HepG2 (cell line): ENCODE results near the gene MLST8. TPM values are rescaled to one million over a fixed set of nuclear protein-coding genes. Genes with fewer than 3 reads are reported as not detected.

Experiments
- ATF1 ChIP-seq: IDR thresholded peaks from 2 replicates; pipeline ENCODE4 v1.6.1; 2016; ENCODE audit warnings: mild to moderate bottlenecking, control low read depth
- BORCS8-MEF2B ChIP-seq: sonication (generic); formaldehyde crosslinking; IDR thresholded peaks from 2 replicates; pipeline ENCODE4 v1.8.0; 2022; ENCODE audit warnings: mild to moderate bottlenecking, missing genetic modification reagents
- MAF1 ChIP-seq: sonication (generic); formaldehyde crosslinking; IDR thresholded peaks from 2 replicates; pipeline ENCODE4 v1.5.0; 2020; ENCODE audit warnings: missing genetic modification reagents, borderline replicate concordance
- MAZ ChIP-seq, 2 experiments: sonication (generic) in 1 of 2; formaldehyde crosslinking in 1 of 2; IDR thresholded peaks; 2 replicates each; pipeline versions ENCODE4 v1.5.0 to v1.6.1; 2012 to 2020; ENCODE audit warnings: low read depth in 2 of 2, mild to moderate bottlenecking in 2 of 2, borderline replicate concordance in 1 of 2, improper control_type of control experiment in 1 of 2, low read length in 1 of 2, missing genetic modification reagents in 1 of 2, moderate library complexity in 1 of 2
- MYC ChIP-seq: sonication (generic); formaldehyde crosslinking; IDR thresholded peaks from 2 replicates; pipeline ENCODE4 v1.9.0; 2021; ENCODE audit warnings: missing genetic modification reagents, borderline replicate concordance
- PAX8 ChIP-seq: sonication (generic); formaldehyde crosslinking; IDR thresholded peaks from 2 replicates; pipeline ENCODE4 v1.8.0; 2022; ENCODE audit warnings: mild to moderate bottlenecking, missing genetic modification reagents, borderline replicate concordance
- SPEN ChIP-seq: sonication (generic); formaldehyde crosslinking; IDR thresholded peaks from 2 replicates; pipeline ENCODE4 v1.5.1; 2020; ENCODE audit warnings: low read depth, mild to moderate bottlenecking, missing genetic modification reagents
- TAF15 ChIP-seq: fragments of 200-400 bp; formaldehyde crosslinking; IDR thresholded peaks from one replicate; pipeline ENCODE4 v1.6.1; 2018; ENCODE audit warnings: mild to moderate bottlenecking, low read depth, low read length; ENCODE audit not compliant: poor library complexity, severe bottlenecking
- ZFX ChIP-seq: sonication (generic); formaldehyde crosslinking; IDR thresholded peaks from 2 replicates; pipeline ENCODE4 v1.4.0; 2020; ENCODE audit warnings: mild to moderate bottlenecking, low read depth, missing genetic modification reagents, moderate library complexity
- ZFY ChIP-seq: sonication (generic); formaldehyde crosslinking; IDR thresholded peaks from 2 replicates; pipeline ENCODE4 v1.4.0; 2020; ENCODE audit warnings: missing genetic modification reagents
- ZMAT3 ChIP-seq: sonication (generic); formaldehyde crosslinking; conservative IDR thresholded peaks from 2 replicates; pipeline ENCODE4 v1.7.0; 2021; ENCODE audit warnings: missing genetic modification reagents
- ZNF720 ChIP-seq: sonication (generic); formaldehyde crosslinking; IDR thresholded peaks from 2 replicates; pipeline ENCODE4 v1.4.0; 2020; ENCODE audit warnings: missing genetic modification reagents
- ZNF883 ChIP-seq: sonication (generic); formaldehyde crosslinking; IDR thresholded peaks from 2 replicates; pipeline ENCODE4 v1.5.1; 2020; ENCODE audit warnings: mild to moderate bottlenecking, missing genetic modification reagents; ENCODE audit errors: not compliant biosample characterization
- polyA plus RNA-seq, 8 experiments: library from polyadenylated mRNA; depleted of rRNA in 3 of 8; stranded (reverse) in 7 of 8; unstranded in 1 of 8; fragments of >200 nt; fragmentation: Illumina TruSeq in 4 of 8; extraction: Trizol in 4 of 8; gene quantifications; 2 replicates each; pipeline versions ENCODE4 v1.2.1 to v1.2.3, GENCODE V29; 2011 to 2016; ENCODE audit warnings: low read depth in 4 of 8, missing spikeins in 1 of 8, mixed read lengths in 1 of 8; ENCODE audit not compliant: insufficient read depth in 1 of 8
- total RNA-seq, 5 experiments: library from RNA; depleted of rRNA; stranded (reverse); fragments of >200 nt; fragmentation: Illumina TruSeq; extraction: Trizol; gene quantifications; 2 replicates each; pipeline ENCODE4 v1.2.3, GENCODE V29; 2016; ENCODE audit warnings: low read depth in 1 of 5
- TF ChIP-seq, protein P1 (sequence below): sonication (generic); formaldehyde crosslinking; IDR thresholded peaks from 2 replicates; pipeline ENCODE4 v1.5.0; 2020; ENCODE audit warnings: mild to moderate bottlenecking, missing genetic modification reagents
- TF ChIP-seq, protein P2 (sequence below): sonication (generic); formaldehyde crosslinking; IDR thresholded peaks from 2 replicates; pipeline ENCODE4 v1.4.0; 2020; ENCODE audit warnings: mild to moderate bottlenecking, missing genetic modification reagents
- TF ChIP-seq, protein P3 (sequence below): sonication (generic); formaldehyde crosslinking; conservative IDR thresholded peaks from 2 replicates; pipeline ENCODE4 v1.8.1; 2023; ENCODE audit warnings: missing genetic modification reagents
- TF ChIP-seq, protein P4 (sequence below): sonication (generic); formaldehyde crosslinking; IDR thresholded peaks from 2 replicates; pipeline ENCODE4 v1.5.1; 2020; ENCODE audit warnings: mild to moderate bottlenecking, moderate library complexity, missing genetic modification reagents
- TF ChIP-seq, protein P5 (sequence below): sonication (generic); formaldehyde crosslinking; IDR thresholded peaks from 2 replicates; pipeline ENCODE4 v1.9.0; 2022; ENCODE audit warnings: missing genetic modification reagents, mild to moderate bottlenecking, borderline replicate concordance

The MLST8 gene
- total and polyA plus RNA-seq, 2 of the 13 experiments (the other 11 are each of a cell fraction or from before 2014, with no cell fraction given), result 30.8 to 72.7 TPM

DNA sequence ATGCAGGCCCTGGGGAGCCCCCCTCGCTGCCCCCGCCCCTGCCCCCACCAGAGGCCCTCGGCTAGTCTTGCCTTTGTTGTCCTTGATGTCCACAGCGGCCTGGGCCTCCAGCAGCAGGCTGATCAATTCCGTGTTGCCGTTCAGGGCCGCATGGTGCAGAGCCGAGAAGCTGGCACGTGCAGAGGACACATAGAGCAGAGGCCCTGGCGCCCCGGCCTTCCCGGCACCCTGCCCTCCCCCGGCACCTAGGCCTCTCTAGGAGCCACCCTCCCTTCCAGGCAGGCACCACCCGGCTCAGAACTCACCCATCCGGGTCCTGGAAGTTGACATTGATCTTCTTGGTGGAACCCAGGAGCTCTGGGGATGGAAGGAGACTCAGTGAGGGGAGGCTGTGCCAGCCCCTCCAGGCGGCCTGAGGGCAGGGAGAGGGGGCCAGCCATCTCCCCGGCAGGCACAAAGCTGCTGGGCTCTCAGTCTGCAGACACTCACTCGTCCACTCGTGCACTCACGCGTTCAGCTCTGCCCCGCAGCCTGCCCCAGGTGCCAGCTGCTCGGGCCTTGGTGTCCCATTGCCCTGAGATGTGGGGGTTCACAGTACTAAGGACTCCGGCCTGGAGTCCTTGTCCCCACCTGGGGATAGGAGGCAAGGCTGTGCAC, 15.1 kb upstream of the MLST8 start (continued):
- TF ChIP-seq TAF15 (no peak), MYC (CRISPR knock-in tag) (peak; percentile 67; the same call in 1 of the 2 replicates), ZMAT3 (0 out of 2 replicates have a peak, but pooled peaks have one; percentile 29), ZNF720 (no peak), PAX8 (CRISPR knock-in tag) (peak; percentile 49; the same call in 1 of the 2 replicates), ZNF883 (CRISPR knock-in tag) (peak; percentile 11), MAZ (IDR thresholded peaks at IDR 0.05; ENCODE audit: borderline replicate concordance, low read depth, low read length) (0 out of 2 replicates have a peak, but pooled peaks have one; percentile 4), MAZ (CRISPR knock-in tag; IDR thresholded peaks at IDR 0.05; ENCODE audit: low read depth) (no peak), ATF1 (CRISPR knock-in tag) (no peak), BORCS8-MEF2B (CRISPR knock-in tag) (peak; percentile 80), MAF1 (CRISPR knock-in tag) (no peak), SPEN (peak; percentile 61; the same call in 1 of the 2 replicates), ZFX (CRISPR knock-in tag) (peak; percentile 92), ZFY (CRISPR knock-in tag) (peak; percentile 84)
- TF ChIP-seq, protein P1, sequence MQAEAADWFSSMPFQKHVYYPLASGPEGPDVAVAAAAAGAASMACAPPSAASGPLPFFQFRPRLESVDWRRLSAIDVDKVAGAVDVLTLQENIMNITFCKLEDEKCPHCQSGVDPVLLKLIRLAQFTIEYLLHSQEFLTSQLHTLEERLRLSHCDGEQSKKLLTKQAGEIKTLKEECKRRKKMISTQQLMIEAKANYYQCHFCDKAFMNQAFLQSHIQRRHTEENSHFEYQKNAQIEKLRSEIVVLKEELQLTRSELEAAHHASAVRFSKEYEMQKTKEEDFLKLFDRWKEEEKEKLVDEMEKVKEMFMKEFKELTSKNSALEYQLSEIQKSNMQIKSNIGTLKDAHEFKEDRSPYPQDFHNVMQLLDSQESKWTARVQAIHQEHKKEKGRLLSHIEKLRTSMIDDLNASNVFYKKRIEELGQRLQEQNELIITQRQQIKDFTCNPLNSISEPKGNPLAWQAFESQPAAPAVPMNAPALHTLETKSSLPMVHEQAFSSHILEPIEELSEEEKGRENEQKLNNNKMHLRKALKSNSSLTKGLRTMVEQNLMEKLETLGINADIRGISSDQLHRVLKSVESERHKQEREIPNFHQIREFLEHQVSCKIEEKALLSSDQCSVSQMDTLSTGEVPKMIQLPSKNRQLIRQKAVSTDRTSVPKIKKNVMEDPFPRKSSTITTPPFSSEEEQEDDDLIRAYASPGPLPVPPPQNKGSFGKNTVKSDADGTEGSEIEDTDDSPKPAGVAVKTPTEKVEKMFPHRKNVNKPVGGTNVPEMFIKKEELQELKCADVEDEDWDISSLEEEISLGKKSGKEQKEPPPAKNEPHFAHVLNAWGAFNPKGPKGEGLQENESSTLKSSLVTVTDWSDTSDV (CRISPR knock-in tag), result 0 out of 2 replicates have a peak, but pooled peaks have one; percentile 18
- TF ChIP-seq, protein P2, sequence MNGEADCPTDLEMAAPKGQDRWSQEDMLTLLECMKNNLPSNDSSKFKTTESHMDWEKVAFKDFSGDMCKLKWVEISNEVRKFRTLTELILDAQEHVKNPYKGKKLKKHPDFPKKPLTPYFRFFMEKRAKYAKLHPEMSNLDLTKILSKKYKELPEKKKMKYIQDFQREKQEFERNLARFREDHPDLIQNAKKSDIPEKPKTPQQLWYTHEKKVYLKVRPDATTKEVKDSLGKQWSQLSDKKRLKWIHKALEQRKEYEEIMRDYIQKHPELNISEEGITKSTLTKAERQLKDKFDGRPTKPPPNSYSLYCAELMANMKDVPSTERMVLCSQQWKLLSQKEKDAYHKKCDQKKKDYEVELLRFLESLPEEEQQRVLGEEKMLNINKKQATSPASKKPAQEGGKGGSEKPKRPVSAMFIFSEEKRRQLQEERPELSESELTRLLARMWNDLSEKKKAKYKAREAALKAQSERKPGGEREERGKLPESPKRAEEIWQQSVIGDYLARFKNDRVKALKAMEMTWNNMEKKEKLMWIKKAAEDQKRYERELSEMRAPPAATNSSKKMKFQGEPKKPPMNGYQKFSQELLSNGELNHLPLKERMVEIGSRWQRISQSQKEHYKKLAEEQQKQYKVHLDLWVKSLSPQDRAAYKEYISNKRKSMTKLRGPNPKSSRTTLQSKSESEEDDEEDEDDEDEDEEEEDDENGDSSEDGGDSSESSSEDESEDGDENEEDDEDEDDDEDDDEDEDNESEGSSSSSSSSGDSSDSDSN (CRISPR knock-in tag), result peak; percentile 56; the same call in 1 of the 2 replicates
- TF ChIP-seq, protein P3, sequence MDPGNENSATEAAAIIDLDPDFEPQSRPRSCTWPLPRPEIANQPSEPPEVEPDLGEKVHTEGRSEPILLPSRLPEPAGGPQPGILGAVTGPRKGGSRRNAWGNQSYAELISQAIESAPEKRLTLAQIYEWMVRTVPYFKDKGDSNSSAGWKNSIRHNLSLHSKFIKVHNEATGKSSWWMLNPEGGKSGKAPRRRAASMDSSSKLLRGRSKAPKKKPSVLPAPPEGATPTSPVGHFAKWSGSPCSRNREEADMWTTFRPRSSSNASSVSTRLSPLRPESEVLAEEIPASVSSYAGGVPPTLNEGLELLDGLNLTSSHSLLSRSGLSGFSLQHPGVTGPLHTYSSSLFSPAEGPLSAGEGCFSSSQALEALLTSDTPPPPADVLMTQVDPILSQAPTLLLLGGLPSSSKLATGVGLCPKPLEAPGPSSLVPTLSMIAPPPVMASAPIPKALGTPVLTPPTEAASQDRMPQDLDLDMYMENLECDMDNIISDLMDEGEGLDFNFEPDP, result 0 out of 2 replicates have a peak, but pooled peaks have one; percentile 44
- TF ChIP-seq, protein P4, sequence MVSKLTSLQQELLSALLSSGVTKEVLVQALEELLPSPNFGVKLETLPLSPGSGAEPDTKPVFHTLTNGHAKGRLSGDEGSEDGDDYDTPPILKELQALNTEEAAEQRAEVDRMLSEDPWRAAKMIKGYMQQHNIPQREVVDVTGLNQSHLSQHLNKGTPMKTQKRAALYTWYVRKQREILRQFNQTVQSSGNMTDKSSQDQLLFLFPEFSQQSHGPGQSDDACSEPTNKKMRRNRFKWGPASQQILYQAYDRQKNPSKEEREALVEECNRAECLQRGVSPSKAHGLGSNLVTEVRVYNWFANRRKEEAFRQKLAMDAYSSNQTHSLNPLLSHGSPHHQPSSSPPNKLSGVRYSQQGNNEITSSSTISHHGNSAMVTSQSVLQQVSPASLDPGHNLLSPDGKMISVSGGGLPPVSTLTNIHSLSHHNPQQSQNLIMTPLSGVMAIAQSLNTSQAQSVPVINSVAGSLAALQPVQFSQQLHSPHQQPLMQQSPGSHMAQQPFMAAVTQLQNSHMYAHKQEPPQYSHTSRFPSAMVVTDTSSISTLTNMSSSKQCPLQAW (CRISPR knock-in tag), result no peak
- TF ChIP-seq, protein P5, sequence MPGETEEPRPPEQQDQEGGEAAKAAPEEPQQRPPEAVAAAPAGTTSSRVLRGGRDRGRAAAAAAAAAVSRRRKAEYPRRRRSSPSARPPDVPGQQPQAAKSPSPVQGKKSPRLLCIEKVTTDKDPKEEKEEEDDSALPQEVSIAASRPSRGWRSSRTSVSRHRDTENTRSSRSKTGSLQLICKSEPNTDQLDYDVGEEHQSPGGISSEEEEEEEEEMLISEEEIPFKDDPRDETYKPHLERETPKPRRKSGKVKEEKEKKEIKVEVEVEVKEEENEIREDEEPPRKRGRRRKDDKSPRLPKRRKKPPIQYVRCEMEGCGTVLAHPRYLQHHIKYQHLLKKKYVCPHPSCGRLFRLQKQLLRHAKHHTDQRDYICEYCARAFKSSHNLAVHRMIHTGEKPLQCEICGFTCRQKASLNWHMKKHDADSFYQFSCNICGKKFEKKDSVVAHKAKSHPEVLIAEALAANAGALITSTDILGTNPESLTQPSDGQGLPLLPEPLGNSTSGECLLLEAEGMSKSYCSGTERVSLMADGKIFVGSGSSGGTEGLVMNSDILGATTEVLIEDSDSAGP (CRISPR knock-in tag), result 0 out of 2 replicates have a peak, but pooled peaks have one; percentile 33
